Esophagus muscularis mucosa (tissue), 4 donors: ENCODE measurements around the gene USH1G. TPM values are rescaled to one million over a fixed set of nuclear protein-coding genes. Genes with fewer than 3 reads are reported as not detected.
A peak's percentile ranks its signal among the peaks of the same experiment; 100 is the strongest.
"Not testable (repeated sequence)": the region's sequence is repeated elsewhere in the genome, so short reads cannot be mapped to it uniquely, and the experiment has no call there.

Experiments used
- DNase-seq: peaks from one replicate; pipeline ENCODE4 v3.0.0-alpha.2; 2017; ENCODE audit errors: extremely low spot score
- H3K27ac ChIP-seq, 4 donors: fragments of 200-600 bp; sonication (generic); replicated peaks in 1 of 4; 1 replicate in 3 of 4; 2 replicates in 1 of 4; pipeline ENCODE4 v1.5.1; 2016 to 2019; ENCODE audit warnings: mild to moderate bottlenecking in 1 of 4
- H3K27me3 ChIP-seq, 4 donors: fragments of 200-600 bp; sonication (generic); one replicate each; pipeline versions ENCODE4 v1.5.1 to v1.6.0; 2016 to 2019
- H3K36me3 ChIP-seq, 4 donors: fragments of 200-600 bp; sonication (generic); one replicate each; pipeline ENCODE4 v1.5.1; 2016 to 2019
- H3K4me1 ChIP-seq, 4 donors: fragments of 200-600 bp; sonication (generic); one replicate each; pipeline ENCODE4 v1.5.1; 2016 to 2019
- H3K4me3 ChIP-seq, 4 donors: fragments of 200-600 bp; sonication (generic); 1 replicate in 2 of 4; 2 replicates in 2 of 4; pipeline ENCODE4 v1.5.1; 2016 to 2019; ENCODE audit warnings: mild to moderate bottlenecking in 4 of 4, moderate library complexity in 1 of 4
- H3K9me3 ChIP-seq, 4 donors: fragments of 200-600 bp; sonication (generic); 1 replicate in 3 of 4; 2 replicates in 1 of 4; pipeline ENCODE4 v1.5.1; 2016 to 2019
- CTCF ChIP-seq, 3 experiments: fragments of 200-600 bp in 2 of 3; fragments of 450-650 bp in 1 of 3; sonication (generic) in 2 of 3; IDR thresholded peaks; one replicate each; pipeline ENCODE4 v1.5.1; 2017 to 2019; ENCODE audit warnings: antibody characterized with exemption in 3 of 3, mild to moderate bottlenecking in 2 of 3, moderate library complexity in 1 of 3
- EP300 ChIP-seq: sonication (generic); formaldehyde crosslinking; IDR thresholded peaks from one replicate; pipeline ENCODE4 v1.6.1; 2017; ENCODE audit warnings: antibody characterized with exemption
- POLR2A ChIP-seq: fragments of 450-650 bp; IDR thresholded peaks from one replicate; pipeline ENCODE4 v1.6.1; 2017; ENCODE audit warnings: antibody characterized with exemption, moderate library complexity, mild to moderate bottlenecking, low read depth
- POLR2AphosphoS5 ChIP-seq, 2 donors: sonication (generic); formaldehyde crosslinking; IDR thresholded peaks; one replicate each; pipeline ENCODE4 v1.6.1; 2017; ENCODE audit warnings: antibody characterized with exemption in 2 of 2
- WGBS: methylation state at CpG from one replicate; pipeline ENCODE4 v1.1.5; 2018; 5-methylcytosine and 5-hydroxymethylcytosine counted together
- intact Hi-C: fragments of 100-400 bp; cut with DNase I; formaldehyde crosslinking; loops from one replicate; pipeline ENCODE4 v1.15.1; 2023
- total RNA-seq, 4 donors: library from RNA; depleted of rRNA; stranded (reverse); fragments of >200 nt; gene quantifications; one replicate each; pipeline versions ENCODE4 v1.1.0 to v1.2.1, GENCODE V29; 2016

USH1G gene
- total RNA-seq, 4 donors from 2014 or later: 0.39 TPM; not detected in 3

GRCh38 chr17:74970395-74970794, 47.3 kb upstream of the USH1G start:
- intact Hi-C loops: loop anchor here (5.0 to 10.0 kb wide), 3 partner anchors 37 to 134 kb away; partner anchors contain the start of gene ARMC7

GRCh38 chr17:74969501-74969900, 46.4 kb upstream of the USH1G start:
- intact Hi-C loops: not testable (repeated sequence)
- H3K4me1 ChIP-seq: peaks cover 14 to 26% (median 20%) of the 10 kb centered on the region in 4 donors
- 90% methylated on average over 5 of the region's 5 CpGs for WGBS

More at GRCh38 chr17:74970395-74970794, 47.3 kb upstream of the USH1G start:
- no peaks in the 10 kb centered on the region for H3K9me3 ChIP-seq
- no peak for TF ChIP-seq POLR2AphosphoS5 (IDR thresholded peaks at IDR 0.05)
- TF ChIP-seq POLR2A: no peak
- no peak for TF ChIP-seq EP300
- no peak for TF ChIP-seq CTCF (IDR thresholded peaks at IDR 0.05)
- H3K27ac ChIP-seq: peak overlapping the region in 1 of 4 donors; percentile 43
- H3K27me3 ChIP-seq: peaks cover 0 to 37% (median 0%) of the 10 kb centered on the region in 4 donors
- no peaks in the 10 kb centered on the region for H3K36me3 ChIP-seq
- peak overlapping the region; percentile 69 to 88 (median 74) for H3K4me3 ChIP-seq
- peaks cover 14 to 26% (median 20%) of the 10 kb centered on the region in 4 donors for H3K4me1 ChIP-seq
- WGBS: 80% methylated on average over 2 of the region's 3 CpGs
- DNase-seq: no peak

GRCh38 chr17:74968361-74968780, 45.3 kb upstream of the USH1G start:
- H3K36me3 ChIP-seq: peaks cover 0 to 8% (median 0%) of the 10 kb centered on the region in 4 donors
- no peak overlapping the region for H3K27ac ChIP-seq
- 85% methylated on average over 4 of the region's 5 CpGs for WGBS
- H3K4me3 ChIP-seq: no peak overlapping the region
- peaks cover 14 to 26% (median 20%) of the 10 kb centered on the region in 4 donors for H3K4me1 ChIP-seq
- intact Hi-C loops: no loop called here
- H3K9me3 ChIP-seq: no peaks in the 10 kb centered on the region
- TF ChIP-seq EP300 (no peak), CTCF (IDR thresholded peaks at IDR 0.05) (no peak)
- peaks cover 0 to 34% (median 0%) of the 10 kb centered on the region in 4 donors for H3K27me3 ChIP-seq
- no peak for DNase-seq

More at GRCh38 chr17:74969501-74969900, 46.4 kb upstream of the USH1G start:
- H3K4me3 ChIP-seq, H3K9me3 ChIP-seq, H3K27ac ChIP-seq, DNase-seq, H3K36me3 ChIP-seq: not testable (repeated sequence)
- peaks cover 0 to 37% (median 0%) of the 10 kb centered on the region in 4 donors for H3K27me3 ChIP-seq

- Histone ChIP-seq H3K36me3 (peaks cover 0 to 8% (median 0%) of the 10 kb centered on the region in 4 donors), H3K9me3 (no peaks in the 10 kb centered on the region), H3K27me3 (peaks cover 0 to 2% (median 0%) of the 10 kb centered on the region in 4 donors), H3K4me3 (no peak overlapping the region), H3K27ac (no peak overlapping the region), H3K4me1 (peaks cover 0 to 8% (median 6%) of the 10 kb centered on the region in 4 donors)
- intact Hi-C loops: loop anchor here (5.0 kb wide), 1 partner anchor 47 kb away; the partner anchor contains the start of gene MRPL58
- DNase-seq: no peak
- WGBS: 84% methylated on average over 14 of the region's 14 CpGs
- TF ChIP-seq POLR2A (no peak), EP300 (no peak), POLR2AphosphoS5 (IDR thresholded peaks at IDR 0.05) (no peak)
These were observed 42.0 kb upstream of the USH1G start for GRCh38 chr17:74964988-74965622.

- Histone ChIP-seq H3K27ac (no peak overlapping the region), H3K36me3 (peaks cover 0 to 8% (median 0%) of the 10 kb centered on the region in 4 donors), H3K4me1 (peaks cover 0 to 8% (median 5%) of the 10 kb centered on the region in 4 donors), H3K4me3 (no peak overlapping the region), H3K9me3 (no peaks in the 10 kb centered on the region), H3K27me3 (no peaks in the 10 kb centered on the region)
- TF ChIP-seq EP300: no peak
- TF ChIP-seq POLR2A: no peak
- no peak for TF ChIP-seq POLR2AphosphoS5 (IDR thresholded peaks at IDR 0.05)
- no peak for TF ChIP-seq CTCF (IDR thresholded peaks at IDR 0.05)
- intact Hi-C loops: loop anchor here (5.0 kb wide), 1 partner anchor 48 kb away; the partner anchor contains the start of gene MRPL58
- 86% methylated on average over 12 of the region's 12 CpGs for WGBS
- no peak for DNase-seq
These were observed 41.2 kb upstream of the USH1G start for GRCh38 chr17:74964246-74964761.
